HG03520 (cell line): ENCODE measurements around the gene RRP12.
"Not testable (repeated sequence)": the region's sequence is repeated elsewhere in the genome, so short reads cannot be mapped to it uniquely, and the experiment has no call there.

Experiments
- ATAC-seq: cut with Tn5 transposase; IDR thresholded peaks from one replicate; pipeline ENCODE4 v1.9.1; 2021; ENCODE audit warnings: mild to moderate bottlenecking, moderate library complexity; ENCODE audit not compliant: unreplicated experiment

The RRP12 gene

GRCh38 chr10:97371696-97372095 is 29.4 kb downstream of the RRP12 start:
- no peak for ATAC-seq

- no peak for ATAC-seq
Measured at GRCh38 chr10:97367126-97367649, 34.0 kb downstream of the RRP12 start.

- ATAC-seq, result no peak
Measured at GRCh38 chr10:97366572-97366971, 34.6 kb downstream of the RRP12 start.

DNA sequence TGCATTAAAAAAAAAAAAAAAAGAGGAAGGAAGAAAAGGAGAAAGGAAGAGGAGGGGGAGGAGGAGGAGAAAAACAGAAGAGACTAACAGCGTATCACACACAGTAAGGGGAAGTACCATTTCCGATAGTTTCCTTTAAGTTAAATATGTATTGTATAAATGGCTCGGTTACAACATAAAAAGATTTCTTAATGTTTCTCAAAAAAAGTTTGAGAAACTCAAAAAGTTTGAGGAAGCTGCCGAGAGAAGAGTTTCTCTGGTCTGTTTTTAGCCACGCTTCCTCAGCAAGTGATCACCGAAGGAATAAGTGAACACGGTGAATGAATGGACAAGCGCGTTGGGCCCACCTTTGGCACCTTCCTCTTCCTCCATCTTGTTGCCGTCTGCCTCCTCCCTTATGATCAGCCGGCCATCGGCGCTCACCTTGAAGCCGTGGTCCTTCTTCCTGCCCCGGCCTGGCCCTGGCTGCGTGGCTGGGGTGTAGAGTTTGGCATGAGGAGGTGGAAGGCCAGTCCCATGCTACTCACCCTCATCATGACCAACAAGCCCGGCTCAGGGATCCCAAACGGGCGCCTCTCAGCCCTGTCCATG is 35.3 kb downstream of the RRP12 start:
- ATAC-seq, result no peak

DNA sequence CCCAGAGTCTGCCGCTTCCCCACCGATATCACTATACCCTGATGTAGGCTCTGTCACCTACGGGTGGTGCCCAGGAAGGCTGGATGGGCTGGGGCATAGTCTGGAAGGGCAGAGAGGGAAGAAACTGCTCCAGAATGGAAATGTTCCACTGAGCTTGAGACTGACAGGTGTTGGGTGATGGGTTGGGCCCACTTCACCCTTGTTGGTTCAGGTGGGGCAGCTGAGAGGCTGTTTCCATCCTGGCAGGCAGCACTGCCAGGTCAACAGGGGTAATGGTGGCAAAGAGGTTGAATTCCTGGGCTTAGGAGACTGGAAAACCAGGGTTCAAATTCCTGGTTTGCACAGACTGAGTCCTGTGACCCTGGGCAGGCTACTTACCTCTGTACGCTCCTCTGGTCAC is 38.1 kb downstream of the RRP12 start:
- no peak for ATAC-seq

- ATAC-seq, result no peak
Measured at GRCh38 chr10:97362310-97363033, 38.7 kb downstream of the RRP12 start.

DNA sequence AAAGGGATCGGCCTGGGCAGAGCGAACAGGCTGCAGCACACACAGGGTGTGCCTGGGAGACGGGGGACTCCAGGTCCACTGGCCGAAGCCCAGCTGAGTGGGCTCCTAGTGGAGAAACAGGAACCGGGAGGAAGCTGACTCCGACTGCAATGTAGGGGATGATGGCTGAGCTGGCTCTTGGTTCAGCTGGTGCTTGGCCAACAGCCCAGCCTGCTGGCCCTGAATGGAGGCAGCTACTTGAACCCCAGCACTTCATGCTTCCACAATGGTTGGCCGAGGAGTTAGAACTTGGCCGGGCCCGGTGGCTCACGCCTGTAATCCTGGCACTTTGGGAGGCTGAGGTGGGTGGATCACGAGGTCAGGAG is 39.6 kb downstream of the RRP12 start:
- no peak for ATAC-seq

DNA sequence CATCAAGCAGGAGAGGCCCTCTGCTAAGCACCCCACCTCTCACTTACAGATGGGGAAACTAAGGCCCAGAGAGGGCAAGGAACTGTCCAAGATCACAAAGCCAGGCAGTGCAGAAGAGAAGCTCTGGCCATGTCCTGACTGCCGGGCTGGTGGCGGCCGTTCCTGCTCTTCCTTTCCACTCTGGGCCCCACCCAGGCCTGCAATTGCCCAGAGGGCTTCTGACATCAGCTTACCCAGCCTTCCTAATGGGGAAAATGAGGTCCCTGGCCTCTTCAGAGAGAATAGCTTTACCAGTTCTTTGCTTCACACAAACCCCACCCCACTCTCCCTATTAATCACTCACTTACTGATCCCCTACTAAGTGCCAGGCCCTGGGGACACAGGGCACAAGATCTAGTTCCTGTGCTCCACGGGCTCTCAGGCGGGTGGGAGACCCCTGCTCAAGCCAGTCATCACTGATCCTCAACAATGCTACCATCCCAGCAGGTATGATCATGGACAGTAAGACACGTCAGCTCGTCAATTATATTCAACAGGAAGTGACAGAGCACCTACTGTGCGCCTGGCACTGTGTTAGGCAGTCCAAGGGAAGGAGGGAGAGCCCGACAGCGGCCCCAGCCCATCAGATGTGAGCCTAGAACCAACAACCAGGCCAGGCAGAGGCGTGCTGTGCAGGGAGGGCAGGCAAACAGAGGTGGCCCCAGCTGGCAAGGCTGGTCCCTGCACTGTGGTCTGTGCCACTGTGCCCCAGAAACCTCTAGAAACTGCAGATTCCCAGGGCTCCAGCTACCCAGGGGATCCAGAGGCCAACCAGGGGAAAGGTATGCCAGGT is 40.2 kb downstream of the RRP12 start:
- ATAC-seq, result no peak

DNA sequence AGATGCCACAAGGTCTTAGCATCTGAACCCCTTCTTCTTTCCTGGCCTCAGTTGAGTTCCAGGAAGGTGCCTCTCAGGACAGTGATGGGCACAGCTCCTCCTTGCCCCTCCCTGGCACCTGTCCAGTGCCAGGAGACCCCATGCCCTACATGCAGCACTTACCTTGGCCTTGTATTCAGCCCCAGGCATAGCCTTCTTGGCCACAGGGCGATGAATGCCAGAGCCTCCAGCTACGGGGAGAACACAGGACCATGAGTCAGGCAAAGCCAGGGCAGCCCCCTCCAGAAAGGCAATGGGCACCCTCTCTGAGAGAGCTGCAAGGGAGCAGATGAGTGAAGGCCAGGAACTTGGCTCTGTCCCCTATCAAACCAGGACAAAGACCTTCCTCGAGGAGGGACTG is 42.4 kb downstream of the RRP12 start:
- no peak for ATAC-seq

- no peak for ATAC-seq
Measured at GRCh38 chr10:97358349-97358748, 42.8 kb downstream of the RRP12 start.

DNA sequence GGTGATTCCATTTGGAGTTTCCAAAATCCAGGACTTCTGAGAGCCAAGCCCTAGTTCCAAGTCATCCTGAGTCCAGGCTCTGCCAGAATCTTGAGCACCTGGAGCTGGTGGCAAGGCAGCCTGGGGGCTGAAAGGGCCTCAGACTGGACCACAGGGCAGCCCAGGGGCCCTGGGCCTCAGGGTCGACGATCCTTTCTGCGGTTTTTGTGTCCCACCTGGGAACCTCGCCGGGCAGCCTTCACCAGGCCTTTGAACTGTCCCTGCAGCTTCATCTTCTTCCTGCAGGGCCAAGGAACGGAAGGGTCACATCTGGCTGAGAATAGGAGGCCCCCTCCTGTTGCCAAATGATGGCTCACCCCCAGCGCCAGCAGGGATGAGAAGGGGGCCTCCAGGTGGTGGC is 44.2 kb downstream of the RRP12 start:
- ATAC-seq, result no peak

GRCh38 chr10:97356318-97356914 is 44.7 kb downstream of the RRP12 start:
- no peak for ATAC-seq

GRCh38 chr10:97355571-97355975 is 45.6 kb downstream of the RRP12 start:
- no peak for ATAC-seq

DNA sequence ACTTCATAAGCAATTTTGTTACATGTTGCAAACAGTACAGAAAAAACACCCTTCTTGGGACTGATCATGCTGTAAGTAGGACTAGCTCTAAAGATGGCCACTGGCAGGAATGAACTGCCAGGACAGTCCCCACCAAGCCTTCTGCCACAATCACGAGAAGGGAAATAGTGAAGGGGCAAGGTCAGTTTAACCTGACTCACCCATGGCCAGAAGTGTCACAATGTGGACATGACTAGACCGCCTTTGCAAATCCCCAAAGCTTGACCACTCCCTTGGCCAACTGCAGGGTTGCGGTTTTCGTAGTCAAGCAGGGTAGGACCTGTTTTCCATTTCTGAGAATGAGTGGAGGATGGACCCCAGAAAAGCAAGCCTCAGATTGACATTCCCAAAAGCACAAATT is 47.2 kb downstream of the RRP12 start:
- ATAC-seq, result no peak

- ATAC-seq, result no peak
Measured at GRCh38 chr10:97349752-97350513, 51.2 kb downstream of the RRP12 start.

DNA sequence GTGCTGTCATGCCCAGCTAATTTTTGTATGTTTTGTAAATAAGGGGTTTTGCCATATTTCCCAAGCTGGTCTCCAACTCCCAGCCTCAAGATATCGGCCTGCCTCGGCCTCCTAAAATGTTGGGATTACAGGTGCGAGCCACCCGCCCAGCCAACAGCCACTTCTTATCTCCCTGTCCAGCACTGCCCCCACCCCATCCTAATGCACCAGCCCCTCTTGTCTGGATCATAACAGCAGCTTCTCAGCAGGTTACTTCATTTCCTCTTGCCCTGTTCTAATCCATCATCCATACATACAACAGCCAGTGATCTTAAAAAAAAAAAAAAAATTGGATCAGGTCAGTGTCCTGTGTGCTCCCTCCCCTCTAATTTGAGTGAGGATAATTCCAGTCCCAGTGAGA is 53.8 kb downstream of the RRP12 start:
- no peak for ATAC-seq

GRCh38 chr10:97343664-97344063 is 57.5 kb downstream of the RRP12 start:
- ATAC-seq, result not testable (repeated sequence)

DNA sequence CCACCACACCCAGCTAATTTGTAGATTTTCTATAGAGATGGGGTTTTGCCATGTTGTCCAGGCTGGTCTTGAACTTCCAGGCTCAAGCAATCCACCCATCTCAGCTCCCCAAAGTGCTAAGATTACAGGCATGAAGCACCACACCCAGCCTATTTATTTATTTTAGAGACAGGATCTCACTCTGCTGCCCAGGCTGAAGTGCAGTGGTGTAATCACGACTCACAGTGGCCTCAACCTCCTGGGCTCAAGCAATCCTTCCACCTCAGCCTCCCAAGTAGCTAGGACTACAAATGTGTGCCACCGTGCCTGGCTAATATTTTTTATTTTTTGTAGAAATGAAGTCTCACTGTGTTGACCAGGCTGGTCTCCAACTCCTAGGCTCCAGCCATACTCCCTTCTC is 59.7 kb downstream of the RRP12 start:
- ATAC-seq, result no peak

DNA sequence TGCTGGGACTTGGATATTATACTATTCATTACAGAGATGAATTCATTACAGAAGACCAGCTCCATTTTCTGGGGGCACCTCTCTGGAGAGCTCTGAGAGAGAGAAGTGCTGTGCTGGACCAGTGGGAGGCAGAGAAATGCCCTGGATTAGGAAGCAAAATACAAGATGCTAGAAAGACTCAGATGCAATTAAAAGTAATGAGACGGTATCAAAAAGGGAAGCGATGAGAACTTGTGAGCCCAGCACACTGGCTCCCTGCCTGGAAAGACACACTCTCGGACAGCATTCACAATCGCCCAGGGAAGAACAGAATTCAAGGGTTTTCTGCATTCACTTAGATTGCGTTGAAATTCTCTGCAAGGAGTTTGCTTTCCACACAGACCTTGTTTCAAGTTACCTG is 63.1 kb downstream of the RRP12 start:
- no peak for ATAC-seq

DNA sequence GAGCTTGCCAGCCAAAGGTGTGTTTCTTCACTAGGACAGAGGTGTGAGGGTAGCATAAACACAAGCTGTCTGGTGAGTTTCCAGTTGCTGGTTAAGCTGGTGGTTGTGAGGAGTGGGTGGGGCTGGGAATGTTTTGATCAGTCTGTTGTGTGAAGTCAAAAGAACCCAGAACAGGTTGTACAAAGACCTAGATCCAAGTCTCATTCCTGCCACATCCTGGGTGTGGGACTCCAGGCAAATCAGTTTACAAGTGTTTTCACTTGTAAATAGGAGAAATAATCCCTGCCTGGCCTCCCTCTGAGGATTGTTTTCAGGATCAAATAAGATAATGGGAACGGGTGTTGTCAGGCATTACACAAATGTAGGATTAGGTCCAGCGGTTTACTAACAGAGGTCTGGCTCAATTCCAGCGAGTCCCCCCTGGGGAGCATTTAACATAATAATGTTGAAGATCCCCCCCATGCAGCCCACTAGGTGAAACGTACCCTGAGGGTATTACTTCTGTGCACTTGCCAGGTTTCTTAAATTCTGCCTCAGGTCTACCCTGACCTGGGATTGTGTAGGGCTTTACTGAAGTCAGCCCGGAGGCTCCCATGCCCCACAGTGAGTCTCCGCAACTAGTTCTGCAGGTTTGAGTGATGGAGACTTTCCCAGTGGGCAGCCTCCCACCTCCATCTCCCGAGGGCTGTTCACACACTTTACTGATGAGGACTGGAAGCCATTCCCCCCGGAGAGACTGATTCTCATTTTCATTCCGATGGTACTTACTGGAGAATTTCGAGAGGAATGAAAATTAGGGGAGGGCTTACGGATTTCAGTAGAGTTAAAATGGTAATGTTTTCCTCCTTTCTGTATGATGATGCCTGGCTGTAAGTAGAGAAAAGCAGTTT is 64.0 kb downstream of the RRP12 start:
- no peak for ATAC-seq
